Liver (tissue), 9 donors: ENCODE measurements around the gene CLIC2. TPM values are rescaled to one million over a fixed set of nuclear protein-coding genes. Genes with fewer than 3 reads are reported as not detected.

ENCODE experiments used
- DNase-seq: peaks from one replicate; pipeline ENCODE4 v3.0.0-alpha.2; 2017; ENCODE audit warnings: low spot score
- H3K27ac ChIP-seq, 2 donors: one replicate each; pipeline ENCODE4 v1.7.0; 2013; ENCODE audit warnings: inconsistent platforms in 2 of 2, low read length in 2 of 2, control low read depth in 1 of 2, low read depth in 1 of 2, mild to moderate bottlenecking in 1 of 2
- H3K27me3 ChIP-seq, 4 donors: one replicate each; pipeline versions ENCODE4 v1.6.1 to v1.7.0; 2013; ENCODE audit warnings: low read length in 3 of 4, inconsistent platforms in 1 of 4, mild to moderate bottlenecking in 1 of 4, moderate library complexity in 1 of 4; ENCODE audit not compliant: control insufficient read depth in 4 of 4, insufficient read depth in 4 of 4
- H3K36me3 ChIP-seq, 4 donors: one replicate each; pipeline versions ENCODE4 v1.6.1 to v1.7.0; 2013; ENCODE audit warnings: low read length in 3 of 4, mild to moderate bottlenecking in 3 of 4, low read depth in 1 of 4, moderate library complexity in 1 of 4; ENCODE audit not compliant: control insufficient read depth in 4 of 4, insufficient read depth in 3 of 4
- H3K4me1 ChIP-seq, 4 donors: one replicate each; pipeline versions ENCODE4 v1.6.1 to v1.7.0; 2013; ENCODE audit warnings: low read length in 3 of 4, mild to moderate bottlenecking in 3 of 4, moderate library complexity in 1 of 4; ENCODE audit not compliant: control insufficient read depth in 4 of 4, insufficient read depth in 4 of 4
- H3K4me3 ChIP-seq, 3 donors: one replicate each; pipeline versions ENCODE4 v1.6.1 to v1.7.0; 2013; ENCODE audit warnings: low read length in 3 of 3, control low read depth in 1 of 3, low read depth in 1 of 3, mild to moderate bottlenecking in 1 of 3
- H3K9ac ChIP-seq, 2 donors: one replicate each; pipeline ENCODE4 v1.7.0; 2013; ENCODE audit warnings: low read length in 2 of 2, mild to moderate bottlenecking in 2 of 2, moderate library complexity in 2 of 2, control low read depth in 1 of 2, low read depth in 1 of 2
- H3K9me3 ChIP-seq, 4 donors: one replicate each; pipeline versions ENCODE4 v1.6.1 to v1.7.0; 2013; ENCODE audit warnings: low read length in 3 of 4; ENCODE audit not compliant: control insufficient read depth in 4 of 4
- EGR1 ChIP-seq, 2 donors: IDR thresholded peaks; 2 replicates each; pipeline ENCODE4 v1.6.1; 2016 to 2018; ENCODE audit warnings: antibody characterized with exemption in 2 of 2, low read depth in 2 of 2
- FOXA1 ChIP-seq: IDR thresholded peaks from 2 replicates; pipeline ENCODE4 v1.6.1; 2016; ENCODE audit warnings: antibody characterized with exemption
- FOXA2 ChIP-seq: IDR thresholded peaks from 2 replicates; pipeline ENCODE4 v1.6.1; 2016; ENCODE audit warnings: antibody characterized with exemption
- GABPA ChIP-seq, 2 donors: IDR thresholded peaks in 1 of 2; conservative IDR thresholded peaks in 1 of 2; 2 replicates each; pipeline ENCODE4 v1.6.1; 2016; ENCODE audit warnings: antibody characterized with exemption in 2 of 2, mild to moderate bottlenecking in 1 of 2, moderate library complexity in 1 of 2
- HNF4A ChIP-seq, 2 donors: conservative IDR thresholded peaks; 2 replicates each; pipeline ENCODE4 v1.6.1; 2016; ENCODE audit warnings: antibody characterized with exemption in 2 of 2, mild to moderate bottlenecking in 2 of 2
- HNF4G ChIP-seq: IDR thresholded peaks from 2 replicates; pipeline ENCODE4 v1.6.1; 2016; ENCODE audit warnings: antibody characterized with exemption
- JUND ChIP-seq, 2 donors: IDR thresholded peaks; 2 replicates each; pipeline ENCODE4 v1.6.1; 2016; ENCODE audit warnings: antibody characterized with exemption in 2 of 2
- NR2F2 ChIP-seq: IDR thresholded peaks from 2 replicates; pipeline ENCODE4 v1.6.1; 2016; ENCODE audit warnings: antibody characterized with exemption
- RAD21 ChIP-seq, 2 donors: IDR thresholded peaks; 2 replicates each; pipeline ENCODE4 v1.6.1; 2016; ENCODE audit warnings: antibody characterized with exemption in 2 of 2, mild to moderate bottlenecking in 2 of 2
- RXRA ChIP-seq, 2 donors: IDR thresholded peaks; 2 replicates each; pipeline ENCODE4 v1.6.1; 2017 to 2018; ENCODE audit warnings: antibody characterized with exemption in 2 of 2, mild to moderate bottlenecking in 1 of 2
- SP1 ChIP-seq: IDR thresholded peaks from 2 replicates; pipeline ENCODE4 v1.6.1; 2018; ENCODE audit warnings: antibody characterized with exemption, mild to moderate bottlenecking
- TAF1 ChIP-seq: conservative IDR thresholded peaks from 2 replicates; pipeline ENCODE4 v1.6.1; 2016; ENCODE audit warnings: antibody characterized with exemption, mild to moderate bottlenecking
- YY1 ChIP-seq: IDR thresholded peaks from 2 replicates; pipeline ENCODE4 v1.6.1; 2016; ENCODE audit warnings: antibody characterized with exemption, mild to moderate bottlenecking
- WGBS: extraction: QIAGEN DNeasy Blood & Tissue Kit; methylation state at CpG from one replicate; pipeline ENCODE4 v1.1.7; 2013; 5-methylcytosine and 5-hydroxymethylcytosine counted together
- polyA plus RNA-seq, 2 donors: library from polyadenylated mRNA; stranded (reverse) in 1 of 2; unstranded in 1 of 2; fragments of 200-250 nt in 1 of 2; fragments of >200 nt in 1 of 2; fragmentation: Nextera tagmentation in 1 of 2; extraction: Ambion mirVana in 1 of 2; gene quantifications; one replicate each; pipeline versions ENCODE4 v1.2.1 to v1.2.3, GENCODE V29; 2013 to 2015
- total RNA-seq, 2 donors: library from RNA; depleted of rRNA; stranded (reverse); fragments of >200 nt; gene quantifications; one replicate each; pipeline ENCODE4 v1.2.3, GENCODE V29; 2014
- TF ChIP-seq, protein P1 (sequence below): fragments of 150-350 bp; IDR thresholded peaks from 2 replicates; pipeline ENCODE4 v1.5.1; 2017; ENCODE audit warnings: improper control_type of control experiment, low read depth, low read length; ENCODE audit not compliant: missing input control
- TF ChIP-seq, protein P2 (sequence below): IDR thresholded peaks from 2 replicates; pipeline ENCODE4 v1.6.1; 2016; ENCODE audit warnings: antibody characterized with exemption
- TF ChIP-seq, protein P3 (sequence below): IDR thresholded peaks from 2 replicates; pipeline ENCODE4 v1.6.1; 2016; ENCODE audit warnings: antibody characterized with exemption
- TF ChIP-seq, protein P4 (sequence below): IDR thresholded peaks from 2 replicates; pipeline ENCODE4 v1.6.1; 2016; ENCODE audit warnings: antibody characterized with exemption, mild to moderate bottlenecking
- TF ChIP-seq, protein P5 (sequence below): IDR thresholded peaks from 2 replicates; pipeline ENCODE4 v1.6.1; 2016; ENCODE audit warnings: antibody characterized with exemption
- donor health status: healthy.
- donor health status: healthy.
- donor health status: healthy.
- donor health status: healthy.
- donor health status: healthy.

The CLIC2 gene
- total and polyA plus RNA-seq, 4 donors, result 2.0 to 15.5 (median 3.3) TPM

DNA sequence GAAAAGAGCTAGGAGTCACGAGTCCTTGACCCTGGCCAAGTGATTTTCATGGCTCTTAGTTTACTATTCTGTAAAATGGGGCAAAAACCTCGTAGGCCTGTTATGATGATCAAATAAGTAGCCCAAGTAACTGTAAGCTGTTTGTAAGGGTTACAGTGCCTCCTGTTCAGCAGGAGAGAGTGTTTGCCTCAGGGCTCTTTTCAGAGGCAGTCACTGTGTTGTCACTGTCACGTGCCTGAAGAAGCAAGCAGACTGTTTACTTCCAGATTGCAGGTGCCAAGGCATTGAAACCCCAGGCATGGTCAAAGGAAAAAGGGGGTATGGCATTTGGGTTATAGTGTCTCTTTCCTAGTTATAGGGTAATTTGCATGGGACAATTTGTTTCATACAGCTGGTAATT is 74.7 kb downstream of the CLIC2 start:
- H3K4me1 ChIP-seq, result no peaks in the 10 kb centered on the region
- H3K9me3 ChIP-seq, result no peaks in the 10 kb centered on the region
- DNase-seq, result no peak
- WGBS, result 85% methylated on average over 3 of the region's 3 CpGs
- H3K27me3 ChIP-seq, result no peaks in the 10 kb centered on the region
- no peak overlapping the region for H3K4me3 ChIP-seq
- no peaks in the 10 kb centered on the region for H3K36me3 ChIP-seq
- no peak for TF ChIP-seq NR2F2
- TF ChIP-seq, protein P1, sequence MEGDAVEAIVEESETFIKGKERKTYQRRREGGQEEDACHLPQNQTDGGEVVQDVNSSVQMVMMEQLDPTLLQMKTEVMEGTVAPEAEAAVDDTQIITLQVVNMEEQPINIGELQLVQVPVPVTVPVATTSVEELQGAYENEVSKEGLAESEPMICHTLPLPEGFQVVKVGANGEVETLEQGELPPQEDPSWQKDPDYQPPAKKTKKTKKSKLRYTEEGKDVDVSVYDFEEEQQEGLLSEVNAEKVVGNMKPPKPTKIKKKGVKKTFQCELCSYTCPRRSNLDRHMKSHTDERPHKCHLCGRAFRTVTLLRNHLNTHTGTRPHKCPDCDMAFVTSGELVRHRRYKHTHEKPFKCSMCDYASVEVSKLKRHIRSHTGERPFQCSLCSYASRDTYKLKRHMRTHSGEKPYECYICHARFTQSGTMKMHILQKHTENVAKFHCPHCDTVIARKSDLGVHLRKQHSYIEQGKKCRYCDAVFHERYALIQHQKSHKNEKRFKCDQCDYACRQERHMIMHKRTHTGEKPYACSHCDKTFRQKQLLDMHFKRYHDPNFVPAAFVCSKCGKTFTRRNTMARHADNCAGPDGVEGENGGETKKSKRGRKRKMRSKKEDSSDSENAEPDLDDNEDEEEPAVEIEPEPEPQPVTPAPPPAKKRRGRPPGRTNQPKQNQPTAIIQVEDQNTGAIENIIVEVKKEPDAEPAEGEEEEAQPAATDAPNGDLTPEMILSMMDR, result no peak
- TF ChIP-seq GABPA (IDR thresholded peaks at IDR 0.05 in 1 of 2, conservative IDR thresholded peaks at IDR 0.05 in 1 of 2), result no peak
- no peak for TF ChIP-seq TAF1
- TF ChIP-seq, protein P2, sequence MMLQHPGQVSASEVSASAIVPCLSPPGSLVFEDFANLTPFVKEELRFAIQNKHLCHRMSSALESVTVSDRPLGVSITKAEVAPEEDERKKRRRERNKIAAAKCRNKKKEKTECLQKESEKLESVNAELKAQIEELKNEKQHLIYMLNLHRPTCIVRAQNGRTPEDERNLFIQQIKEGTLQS, result no peak
- no peak for TF ChIP-seq YY1
- no peak for TF ChIP-seq RXRA (IDR thresholded peaks at IDR 0.05)
- TF ChIP-seq RAD21 (IDR thresholded peaks at IDR 0.05), result no peak
- no peak for TF ChIP-seq SP1
- TF ChIP-seq, protein P3, sequence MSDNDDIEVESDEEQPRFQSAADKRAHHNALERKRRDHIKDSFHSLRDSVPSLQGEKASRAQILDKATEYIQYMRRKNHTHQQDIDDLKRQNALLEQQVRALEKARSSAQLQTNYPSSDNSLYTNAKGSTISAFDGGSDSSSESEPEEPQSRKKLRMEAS, result no peak
- TF ChIP-seq, protein P4, sequence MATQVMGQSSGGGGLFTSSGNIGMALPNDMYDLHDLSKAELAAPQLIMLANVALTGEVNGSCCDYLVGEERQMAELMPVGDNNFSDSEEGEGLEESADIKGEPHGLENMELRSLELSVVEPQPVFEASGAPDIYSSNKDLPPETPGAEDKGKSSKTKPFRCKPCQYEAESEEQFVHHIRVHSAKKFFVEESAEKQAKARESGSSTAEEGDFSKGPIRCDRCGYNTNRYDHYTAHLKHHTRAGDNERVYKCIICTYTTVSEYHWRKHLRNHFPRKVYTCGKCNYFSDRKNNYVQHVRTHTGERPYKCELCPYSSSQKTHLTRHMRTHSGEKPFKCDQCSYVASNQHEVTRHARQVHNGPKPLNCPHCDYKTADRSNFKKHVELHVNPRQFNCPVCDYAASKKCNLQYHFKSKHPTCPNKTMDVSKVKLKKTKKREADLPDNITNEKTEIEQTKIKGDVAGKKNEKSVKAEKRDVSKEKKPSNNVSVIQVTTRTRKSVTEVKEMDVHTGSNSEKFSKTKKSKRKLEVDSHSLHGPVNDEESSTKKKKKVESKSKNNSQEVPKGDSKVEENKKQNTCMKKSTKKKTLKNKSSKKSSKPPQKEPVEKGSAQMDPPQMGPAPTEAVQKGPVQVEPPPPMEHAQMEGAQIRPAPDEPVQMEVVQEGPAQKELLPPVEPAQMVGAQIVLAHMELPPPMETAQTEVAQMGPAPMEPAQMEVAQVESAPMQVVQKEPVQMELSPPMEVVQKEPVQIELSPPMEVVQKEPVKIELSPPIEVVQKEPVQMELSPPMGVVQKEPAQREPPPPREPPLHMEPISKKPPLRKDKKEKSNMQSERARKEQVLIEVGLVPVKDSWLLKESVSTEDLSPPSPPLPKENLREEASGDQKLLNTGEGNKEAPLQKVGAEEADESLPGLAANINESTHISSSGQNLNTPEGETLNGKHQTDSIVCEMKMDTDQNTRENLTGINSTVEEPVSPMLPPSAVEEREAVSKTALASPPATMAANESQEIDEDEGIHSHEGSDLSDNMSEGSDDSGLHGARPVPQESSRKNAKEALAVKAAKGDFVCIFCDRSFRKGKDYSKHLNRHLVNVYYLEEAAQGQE, result no peak
- no peak for TF ChIP-seq JUND (IDR thresholded peaks at IDR 0.05)
- TF ChIP-seq HNF4A (conservative IDR thresholded peaks at IDR 0.05), result no peak
- TF ChIP-seq, protein P5, sequence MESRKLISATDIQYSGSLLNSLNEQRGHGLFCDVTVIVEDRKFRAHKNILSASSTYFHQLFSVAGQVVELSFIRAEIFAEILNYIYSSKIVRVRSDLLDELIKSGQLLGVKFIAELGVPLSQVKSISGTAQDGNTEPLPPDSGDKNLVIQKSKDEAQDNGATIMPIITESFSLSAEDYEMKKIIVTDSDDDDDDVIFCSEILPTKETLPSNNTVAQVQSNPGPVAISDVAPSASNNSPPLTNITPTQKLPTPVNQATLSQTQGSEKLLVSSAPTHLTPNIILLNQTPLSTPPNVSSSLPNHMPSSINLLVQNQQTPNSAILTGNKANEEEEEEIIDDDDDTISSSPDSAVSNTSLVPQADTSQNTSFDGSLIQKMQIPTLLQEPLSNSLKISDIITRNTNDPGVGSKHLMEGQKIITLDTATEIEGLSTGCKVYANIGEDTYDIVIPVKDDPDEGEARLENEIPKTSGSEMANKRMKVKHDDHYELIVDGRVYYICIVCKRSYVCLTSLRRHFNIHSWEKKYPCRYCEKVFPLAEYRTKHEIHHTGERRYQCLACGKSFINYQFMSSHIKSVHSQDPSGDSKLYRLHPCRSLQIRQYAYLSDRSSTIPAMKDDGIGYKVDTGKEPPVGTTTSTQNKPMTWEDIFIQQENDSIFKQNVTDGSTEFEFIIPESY, result no peak
- no peak for TF ChIP-seq FOXA1
- TF ChIP-seq FOXA2, result no peak
- TF ChIP-seq HNF4G, result no peak
- TF ChIP-seq EGR1 (IDR thresholded peaks at IDR 0.05; ENCODE audit: low read depth in 2 of 2), result no peak
- H3K27ac ChIP-seq, result no peak overlapping the region
- no peak overlapping the region for H3K9ac ChIP-seq
